K562 (cell line): ENCODE data around the gene BAK1. TPM values are rescaled to one million over a fixed set of nuclear protein-coding genes. Genes with fewer than 3 reads are reported as not detected.

ENCODE experiments used
- BCOR ChIP-seq: fragments of 450-650 bp; IDR thresholded peaks from 2 replicates; pipeline ENCODE4 v1.6.1; 2016
- BRCA1 ChIP-seq, 2 experiments: fragments of 450-650 bp in 1 of 2; sonication (generic) in 1 of 2; formaldehyde crosslinking in 1 of 2; IDR thresholded peaks; 2 replicates each; pipeline versions ENCODE4 v1.5.0 to v1.6.1; 2017 to 2020; ENCODE audit warnings: mild to moderate bottlenecking in 1 of 2, missing genetic modification reagents in 1 of 2
- CREB3L1 ChIP-seq: fragments of 450-650 bp; IDR thresholded peaks from 2 replicates; pipeline ENCODE4 v1.6.1; 2014; ENCODE audit warnings: low read depth, mild to moderate bottlenecking, moderate library complexity, borderline replicate concordance
- CTBP1 ChIP-seq: fragments of 450-650 bp; IDR thresholded peaks from 2 replicates; pipeline ENCODE4 v1.6.1; 2016; ENCODE audit warnings: borderline replicate concordance
- CTCF ChIP-seq, 3 experiments: IDR thresholded peaks in 2 of 3; conservative IDR thresholded peaks in 1 of 3; 2 replicates each; pipeline ENCODE4 v1.5.1; 2011 to 2012; ENCODE audit warnings: low read length in 3 of 3, mild to moderate bottlenecking in 3 of 3, control low read depth in 2 of 3, improper control_type of control experiment in 1 of 3, inconsistent platforms in 1 of 3, low read depth in 1 of 3, mixed read lengths in 1 of 3, moderate library complexity in 1 of 3; ENCODE audit not compliant: insufficient read depth in 2 of 3
- CXXC5 ChIP-seq: fragments of 250-450 bp; sonication (Bioruptor Pico); IDR thresholded peaks from 2 replicates; pipeline ENCODE4 v1.8.0; 2022; ENCODE audit warnings: inconsistent platforms, mild to moderate bottlenecking, moderate library complexity
- E2F6 ChIP-seq, 2 experiments: IDR thresholded peaks; 2 replicates each; pipeline ENCODE4 v1.6.1; 2011; ENCODE audit warnings: borderline replicate concordance in 1 of 2, control low read depth in 1 of 2, low read depth in 1 of 2, low read length in 1 of 2, mild to moderate bottlenecking in 1 of 2, mixed read lengths in 1 of 2, moderate library complexity in 1 of 2; ENCODE audit not compliant: insufficient read depth in 1 of 2, insufficient read length in 1 of 2, poor library complexity in 1 of 2, severe bottlenecking in 1 of 2; ENCODE audit errors: extremely low read depth in 1 of 2
- ERF ChIP-seq: fragments of 450-650 bp; formaldehyde crosslinking; IDR thresholded peaks from 2 replicates; pipeline ENCODE4 v1.4.0; 2020; ENCODE audit warnings: mild to moderate bottlenecking, mixed read lengths
- FOXK1 ChIP-seq: sonication (generic); formaldehyde crosslinking; IDR thresholded peaks from 2 replicates; pipeline ENCODE4 v1.8.0; 2022; ENCODE audit warnings: missing genetic modification reagents, mild to moderate bottlenecking, borderline replicate concordance
- JUN ChIP-seq, 2 experiments: sonication (generic) in 1 of 2; formaldehyde crosslinking in 1 of 2; IDR thresholded peaks; 2 replicates each; pipeline versions ENCODE4 v1.6.1 to v1.8.0; 2012 to 2022; ENCODE audit warnings: borderline replicate concordance in 2 of 2, mild to moderate bottlenecking in 2 of 2, improper control_type of control experiment in 1 of 2, low read depth in 1 of 2, low read length in 1 of 2, missing genetic modification reagents in 1 of 2
- RFX1 ChIP-seq: fragments of 450-650 bp; IDR thresholded peaks from 2 replicates; pipeline ENCODE4 v1.6.1; 2016; ENCODE audit warnings: mild to moderate bottlenecking, moderate library complexity
- SMAD4 ChIP-seq: fragments of 250-450 bp; sonication (Bioruptor Pico); conservative IDR thresholded peaks from 2 replicates; pipeline ENCODE4 v1.8.0; 2021; ENCODE audit warnings: inconsistent platforms, mild to moderate bottlenecking, moderate library complexity
- SNIP1 ChIP-seq: fragments of 450-650 bp; IDR thresholded peaks from 2 replicates; pipeline ENCODE4 v1.7.1; 2017; ENCODE audit warnings: low read depth, mild to moderate bottlenecking
- SRSF9 ChIP-seq: fragments of 200-400 bp; formaldehyde crosslinking; IDR thresholded peaks from 2 replicates; pipeline ENCODE4 v1.6.1; 2017; ENCODE audit warnings: low read depth, low read length, borderline replicate concordance
- STAT6 ChIP-seq: sonication (generic); formaldehyde crosslinking; IDR thresholded peaks from 2 replicates; pipeline ENCODE4 v1.8.1; 2023; ENCODE audit warnings: mild to moderate bottlenecking, missing genetic modification reagents
- TFAM ChIP-seq: fragments of 250-450 bp; sonication (Bioruptor Pico); conservative IDR thresholded peaks from 2 replicates; pipeline ENCODE4 v1.5.0; 2021; ENCODE audit warnings: mild to moderate bottlenecking, moderate library complexity
- ZNF717 ChIP-seq: fragments of 250-450 bp; sonication (Bioruptor Pico); IDR thresholded peaks from 2 replicates; pipeline ENCODE4 v1.5.0; 2021
- polyA plus RNA-seq, 8 experiments: library from polyadenylated mRNA; depleted of rRNA in 4 of 8; stranded (reverse) in 5 of 8; unstranded in 3 of 8; fragments of >200 nt; fragmentation: Nextera tagmentation in 2 of 8; fragmentation: Illumina TruSeq in 1 of 8; extraction: Ambion mirVana in 2 of 8; extraction: Trizol in 1 of 8; gene quantifications; 2 replicates each; pipeline versions ENCODE4 v1.2.1 to v1.2.3, GENCODE V29; 2011 to 2014; ENCODE audit warnings: inconsistent platforms in 1 of 8, missing spikeins in 1 of 8
- total RNA-seq, 7 experiments: library from RNA; depleted of rRNA in 6 of 7; stranded (reverse); fragments of >200 nt in 6 of 7; fragmentation: Illumina TruSeq in 2 of 7; extraction: Trizol in 2 of 7; gene quantifications; 2 replicates each; pipeline versions ENCODE4 v1.2.1 to v1.2.3, GENCODE V29; 2011 to 2021; ENCODE audit warnings: low replicate concordance in 1 of 7

BAK1 gene
- total and polyA plus RNA-seq, 9 of the 15 experiments (the other 6 are each of a cell fraction or from before 2014, with no cell fraction given) = 5.4 to 30.7 (median 18.9) TPM

- TF ChIP-seq TFAM (CRISPR knock-in tag) (no peak), CTBP1 (peak; percentile 70), CXXC5 (peak; percentile 86), FOXK1 (CRISPR knock-in tag) (0 out of 2 replicates have a peak, but pooled peaks have one; percentile 48), CREB3L1 (peak; percentile 67), BRCA1 (IDR thresholded peaks at IDR 0.05) (no peak), BRCA1 (CRISPR knock-in tag; IDR thresholded peaks at IDR 0.05) (no peak; the same call in 1 of the 2 replicates), SMAD4 (CRISPR knock-in tag) (0 out of 2 replicates have a peak, but pooled peaks have one; percentile 23), ERF (CRISPR knock-in tag) (peak; percentile 23; the same call in 1 of the 2 replicates), ZNF717 (no peak), BCOR (peak; percentile 51; the same call in 1 of the 2 replicates), SRSF9 (no peak), E2F6 (IDR thresholded peaks at IDR 0.05; ENCODE audit: borderline replicate concordance in 1 of 2, extremely low read depth in 1 of 2, insufficient read depth in 1 of 2, insufficient read length in 1 of 2, low read depth in 1 of 2, low read length in 1 of 2, poor library complexity in 1 of 2, severe bottlenecking in 1 of 2) (peak; percentile 72 to 92), CTCF (IDR thresholded peaks at IDR 0.05 in 2 of 3, conservative IDR thresholded peaks at IDR 0.05 in 1 of 3; ENCODE audit: insufficient read depth in 2 of 3, low read depth in 1 of 3, low read length in 3 of 3) (peak in 1 of 3 experiments; percentile 13; a peak in 1 of 6 replicates), SNIP1 (no peak), JUN (IDR thresholded peaks at IDR 0.05; ENCODE audit: borderline replicate concordance, low read depth, low read length) (no peak), JUN (CRISPR knock-in tag; IDR thresholded peaks at IDR 0.05; ENCODE audit: borderline replicate concordance) (peak; percentile 69; the same call in 1 of the 2 replicates), RFX1 (no peak), STAT6 (peak; percentile 92)
Measured at GRCh38 chr6:33570806-33571636, 9.1 kb downstream of the BAK1 start (continued).
